Fibroblast of mammary gland (primary cell): ENCODE results near the gene C4BPB.

ENCODE experiments used
- DNase-seq: peaks from one replicate; pipeline ENCODE4 v3.0.0-alpha.2; 2010; ENCODE audit warnings: low read depth
- H3K4me3 ChIP-seq: 2 replicates; pipeline ENCODE4 v1.5.1; 2011; ENCODE audit warnings: low read depth, mild to moderate bottlenecking, low read length, moderate library complexity; ENCODE audit not compliant: control insufficient read depth
- TF ChIP-seq, protein P1 (sequence below): conservative IDR thresholded peaks from 2 replicates; pipeline ENCODE4 v1.5.1; 2011; ENCODE audit warnings: low read depth, low read length, inconsistent platforms; ENCODE audit not compliant: control insufficient read depth, insufficient read depth

C4BPB gene

GRCh38 chr1:207081806-207082205, 6.9 kb upstream of the C4BPB start:
- TF ChIP-seq, protein P1, sequence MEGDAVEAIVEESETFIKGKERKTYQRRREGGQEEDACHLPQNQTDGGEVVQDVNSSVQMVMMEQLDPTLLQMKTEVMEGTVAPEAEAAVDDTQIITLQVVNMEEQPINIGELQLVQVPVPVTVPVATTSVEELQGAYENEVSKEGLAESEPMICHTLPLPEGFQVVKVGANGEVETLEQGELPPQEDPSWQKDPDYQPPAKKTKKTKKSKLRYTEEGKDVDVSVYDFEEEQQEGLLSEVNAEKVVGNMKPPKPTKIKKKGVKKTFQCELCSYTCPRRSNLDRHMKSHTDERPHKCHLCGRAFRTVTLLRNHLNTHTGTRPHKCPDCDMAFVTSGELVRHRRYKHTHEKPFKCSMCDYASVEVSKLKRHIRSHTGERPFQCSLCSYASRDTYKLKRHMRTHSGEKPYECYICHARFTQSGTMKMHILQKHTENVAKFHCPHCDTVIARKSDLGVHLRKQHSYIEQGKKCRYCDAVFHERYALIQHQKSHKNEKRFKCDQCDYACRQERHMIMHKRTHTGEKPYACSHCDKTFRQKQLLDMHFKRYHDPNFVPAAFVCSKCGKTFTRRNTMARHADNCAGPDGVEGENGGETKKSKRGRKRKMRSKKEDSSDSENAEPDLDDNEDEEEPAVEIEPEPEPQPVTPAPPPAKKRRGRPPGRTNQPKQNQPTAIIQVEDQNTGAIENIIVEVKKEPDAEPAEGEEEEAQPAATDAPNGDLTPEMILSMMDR: no peak
- no peak overlapping the region for H3K4me3 ChIP-seq
- no peak for DNase-seq

DNA sequence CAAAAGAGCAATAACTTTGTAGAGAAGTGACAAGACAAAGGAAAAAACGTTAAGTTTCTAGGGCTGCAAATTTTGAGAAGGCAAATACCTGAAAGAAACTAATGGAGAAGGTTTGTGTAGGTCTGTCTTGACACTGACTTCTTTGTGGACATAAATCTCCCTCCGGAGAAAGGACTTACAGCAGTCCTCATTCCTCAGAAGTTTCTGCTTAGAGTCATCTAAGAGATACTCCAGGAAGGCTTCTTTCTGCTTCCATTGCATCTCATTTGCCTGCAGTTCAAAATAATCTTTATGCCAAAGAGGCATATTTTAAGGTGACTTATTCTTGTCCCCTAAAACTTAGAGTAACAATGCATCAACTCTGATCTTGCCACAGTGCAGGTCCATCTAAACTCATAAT, 4.4 kb upstream of the C4BPB start:
- TF ChIP-seq, protein P1: no peak
- no peak overlapping the region for H3K4me3 ChIP-seq
- no peak for DNase-seq

GRCh38 chr1:207084701-207085180, 3.9 kb upstream of the C4BPB start:
- TF ChIP-seq, protein P1: peak; percentile 52
- no peak overlapping the region for H3K4me3 ChIP-seq
- peak; percentile 55 for DNase-seq

- TF ChIP-seq, protein P1: no peak
- DNase-seq: no peak
- no peak overlapping the region for H3K4me3 ChIP-seq
Observed at GRCh38 chr1:207085887-207086286, 2.8 kb upstream of the C4BPB start.

DNA sequence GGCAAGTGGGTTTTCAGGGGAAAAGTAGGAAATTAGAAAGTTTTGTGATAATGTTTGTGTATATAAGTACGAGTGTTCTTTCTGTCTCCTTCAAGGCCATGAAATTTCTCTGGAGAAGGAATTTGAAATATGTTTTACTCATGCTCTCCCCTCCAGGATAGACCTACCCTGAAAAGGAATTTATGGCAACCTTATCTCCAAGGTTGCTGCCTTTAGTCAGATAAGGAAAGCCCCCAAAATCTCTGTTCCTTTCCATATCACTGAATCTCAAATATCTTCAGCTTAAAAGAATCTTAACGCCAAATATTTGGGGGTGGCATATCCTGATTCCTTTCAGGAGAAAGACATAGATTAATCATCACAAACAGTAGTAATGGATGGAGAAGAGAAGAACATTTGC, 499 bp upstream of the C4BPB start:
- no peak for DNase-seq
- H3K4me3 ChIP-seq: no peak overlapping the region
- TF ChIP-seq, protein P1: no peak

- TF ChIP-seq, protein P1: no peak
- H3K4me3 ChIP-seq: no peak overlapping the region
- DNase-seq: no peak
Observed at GRCh38 chr1:207089627-207090355, 1.1 kb downstream of the C4BPB start.
